GM19324 (cell line): Measurements from ENCODE around the gene GATD1.
A peak's percentile ranks its signal among the peaks of the same experiment; 100 is the strongest.

Experiments
- ATAC-seq: cut with Tn5 transposase; IDR thresholded peaks from one replicate; pipeline ENCODE4 v1.9.1; 2021; ENCODE audit warnings: mild to moderate bottlenecking, moderate library complexity; ENCODE audit not compliant: unreplicated experiment, low FRiP score

Gene GATD1

DNA sequence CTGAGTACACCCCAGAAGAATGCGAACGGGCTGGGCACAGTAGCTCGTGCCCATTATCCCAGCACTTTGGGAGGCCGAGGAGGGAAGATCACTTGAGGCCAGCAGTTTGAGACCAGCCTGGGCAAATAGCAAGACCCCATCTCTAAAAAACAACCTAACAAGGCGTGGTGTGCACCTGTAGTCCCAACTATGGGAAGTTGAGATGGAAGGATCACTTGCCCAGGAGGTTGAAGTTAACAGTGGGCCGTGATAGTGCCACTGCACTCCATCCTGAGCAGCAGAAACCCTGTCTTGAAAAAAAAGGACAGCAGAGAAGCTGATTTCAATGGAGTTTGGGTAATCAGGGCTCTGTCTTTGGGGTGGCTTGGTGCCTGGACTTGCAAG lies 35.8 kb upstream of the GATD1 start:
- ATAC-seq, result no peak

DNA sequence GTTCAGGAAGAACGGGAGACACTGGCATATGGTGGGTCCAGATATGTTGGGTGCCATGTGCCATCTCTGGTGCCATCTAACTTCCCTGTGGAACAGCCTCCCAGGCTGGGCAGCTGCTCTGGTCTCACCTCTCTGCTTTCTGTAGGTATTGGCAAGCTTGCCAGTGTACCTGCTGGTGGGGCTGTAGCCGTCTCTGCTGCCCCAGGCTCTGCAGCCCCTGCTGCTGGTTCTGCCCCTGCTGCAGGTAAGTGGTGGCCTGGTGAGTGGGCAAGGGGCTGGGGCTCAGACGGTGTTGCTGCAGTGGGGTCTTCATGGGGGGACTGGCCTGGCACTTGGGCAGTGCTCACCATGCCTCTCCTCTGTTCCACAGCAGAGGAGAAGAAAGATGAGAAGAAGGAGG lies 35.1 kb upstream of the GATD1 start:
- ATAC-seq, result no peak

DNA sequence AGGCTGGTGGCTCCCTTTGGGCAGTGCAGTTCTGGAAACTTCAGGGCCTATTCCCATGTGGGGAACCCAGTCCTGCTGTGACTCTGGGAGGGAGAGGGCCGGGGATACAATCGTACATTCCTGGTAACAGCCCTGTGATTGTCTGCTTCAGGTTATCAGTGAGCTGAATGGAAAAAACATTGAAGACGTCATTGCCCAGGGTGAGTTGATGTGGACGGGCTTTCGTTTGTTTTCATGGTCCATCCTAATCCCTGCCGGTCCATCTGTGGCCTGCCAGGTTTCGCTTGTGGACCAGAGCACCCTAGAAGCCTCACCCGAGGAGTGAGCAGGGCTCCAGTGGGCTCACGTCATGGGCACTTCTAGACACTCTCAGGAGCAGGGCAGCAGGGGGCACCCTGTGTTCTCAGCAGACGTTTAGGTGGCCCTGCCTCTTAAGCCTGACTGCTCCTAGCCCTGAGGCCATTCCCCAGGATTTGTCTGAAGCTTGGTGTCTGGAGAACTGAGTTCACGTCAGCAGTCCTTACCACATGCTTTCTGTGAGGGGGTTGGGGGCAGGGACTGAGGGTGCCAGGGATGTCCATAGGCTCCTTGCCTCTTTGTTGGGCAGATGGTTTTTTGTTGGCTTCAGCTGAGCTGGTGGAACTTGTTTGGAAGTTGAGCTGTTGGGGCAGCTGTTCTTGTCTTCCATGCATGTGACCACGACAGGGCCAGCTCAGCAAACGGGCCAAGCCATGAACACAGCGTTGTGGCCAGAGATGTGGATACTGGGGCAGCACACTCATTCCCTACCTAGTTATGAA lies 34.4 kb upstream of the GATD1 start:
- ATAC-seq, result no peak

DNA sequence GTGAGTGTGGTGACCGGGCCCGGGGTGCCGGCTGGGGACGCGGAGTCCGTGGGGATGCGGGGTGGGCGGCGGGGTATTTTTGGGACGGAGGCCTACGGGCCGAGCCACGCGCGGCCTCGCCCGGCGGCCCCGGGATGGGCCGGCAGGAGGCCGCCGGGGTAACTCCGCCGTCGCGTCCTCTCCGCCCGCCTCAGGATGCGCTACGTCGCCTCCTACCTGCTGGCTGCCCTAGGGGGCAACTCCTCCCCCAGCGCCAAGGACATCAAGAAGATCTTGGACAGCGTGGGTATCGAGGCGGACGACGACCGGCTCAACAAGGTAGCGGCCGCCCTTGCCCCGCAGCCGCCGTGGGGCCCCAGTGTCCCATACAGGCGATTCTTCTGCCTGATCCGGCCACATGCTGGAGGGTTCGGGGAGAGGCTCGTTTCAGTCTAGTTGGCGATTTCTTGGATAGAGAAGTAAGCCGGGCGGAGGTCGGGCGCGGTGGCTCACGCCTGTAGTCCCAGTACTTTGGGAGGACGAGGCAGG lies 32.8 kb upstream of the GATD1 start:
- no peak for ATAC-seq

DNA sequence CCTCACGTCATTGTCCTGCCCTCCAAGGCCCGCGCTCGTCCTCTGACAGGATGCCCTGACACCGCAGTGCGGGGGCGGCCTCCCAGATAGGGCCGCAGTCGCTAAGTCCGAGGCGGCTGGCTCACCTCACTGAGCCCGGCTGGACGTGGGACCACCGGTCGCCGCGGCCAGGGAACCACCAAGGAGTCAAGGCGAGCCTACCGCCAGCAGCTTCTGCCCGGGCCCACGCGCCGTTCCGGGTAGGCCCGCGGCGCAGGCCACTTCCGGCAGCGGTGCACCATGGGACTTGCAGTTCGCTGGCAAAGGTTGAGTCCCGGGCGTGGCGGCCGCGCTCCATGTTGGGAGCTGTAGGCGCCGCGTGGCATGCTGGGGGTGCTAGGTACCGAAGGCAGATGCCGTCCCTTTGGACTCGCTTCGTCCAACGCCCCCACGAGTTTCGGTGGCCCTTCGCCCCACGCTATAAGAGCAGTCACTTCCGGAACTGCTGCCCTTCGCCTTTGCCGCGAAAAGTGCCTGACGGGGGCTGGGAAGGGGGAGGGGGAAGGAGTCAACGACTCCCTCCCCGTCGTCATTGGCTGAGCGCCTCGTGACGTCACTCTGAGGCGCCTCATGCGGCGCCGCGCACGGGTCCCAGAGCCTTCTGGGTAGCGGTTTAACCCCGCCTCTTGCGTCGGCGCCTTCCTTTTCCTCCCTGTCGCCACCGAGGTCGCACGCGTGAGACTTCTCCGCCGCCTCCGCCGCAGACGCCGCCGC lies 32.2 kb upstream of the GATD1 start, which contains the start of gene RPLP2:
RPLP2 (plus strand) TSS at position 681 of the 753 bp plus-strand sequence. CDS start 268 bp downstream, outside the sequence.
- ATAC-seq, result peak; percentile 78

DNA sequence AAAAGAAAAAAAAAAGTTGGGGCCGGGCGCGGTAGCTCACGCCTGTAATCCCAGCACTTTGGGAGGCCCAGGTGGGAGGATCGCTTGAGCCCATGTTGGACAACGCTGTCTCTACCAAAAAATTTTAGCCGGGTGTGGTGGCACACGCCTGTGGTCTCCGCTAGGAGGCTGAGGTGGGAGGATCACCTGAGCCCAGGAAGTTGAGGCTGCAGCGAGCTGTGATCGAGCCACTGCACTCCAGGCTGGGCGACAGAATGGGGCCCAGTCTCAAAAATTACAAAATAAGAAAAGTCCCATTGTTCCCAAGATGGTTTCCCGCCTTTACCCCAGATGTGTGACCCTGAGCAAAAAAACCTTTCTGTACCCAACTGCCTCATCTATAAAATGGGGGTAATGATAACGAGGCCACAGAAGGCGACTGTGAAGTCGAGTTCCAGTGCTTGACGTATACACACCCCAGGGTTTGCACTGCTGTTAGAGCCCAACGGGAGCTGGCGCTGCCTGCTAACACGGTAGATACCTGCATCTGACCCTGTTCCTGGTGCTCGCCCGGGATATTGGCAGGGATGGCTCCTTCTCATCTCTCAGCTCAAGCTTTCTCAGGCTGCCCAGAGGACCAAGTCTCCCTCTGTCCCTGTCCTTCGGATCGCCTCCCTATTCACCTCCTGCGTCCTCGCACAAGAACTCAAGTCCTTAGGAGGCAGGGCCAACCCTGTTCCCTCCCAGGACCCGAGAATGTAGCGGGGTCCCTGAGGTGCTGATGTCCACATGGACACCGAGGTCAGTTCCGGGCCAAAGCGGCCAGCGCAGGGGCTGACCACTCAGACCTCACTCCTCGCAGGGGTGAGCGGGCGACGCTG lies 31.4 kb upstream of the GATD1 start:
- ATAC-seq, result no peak

DNA sequence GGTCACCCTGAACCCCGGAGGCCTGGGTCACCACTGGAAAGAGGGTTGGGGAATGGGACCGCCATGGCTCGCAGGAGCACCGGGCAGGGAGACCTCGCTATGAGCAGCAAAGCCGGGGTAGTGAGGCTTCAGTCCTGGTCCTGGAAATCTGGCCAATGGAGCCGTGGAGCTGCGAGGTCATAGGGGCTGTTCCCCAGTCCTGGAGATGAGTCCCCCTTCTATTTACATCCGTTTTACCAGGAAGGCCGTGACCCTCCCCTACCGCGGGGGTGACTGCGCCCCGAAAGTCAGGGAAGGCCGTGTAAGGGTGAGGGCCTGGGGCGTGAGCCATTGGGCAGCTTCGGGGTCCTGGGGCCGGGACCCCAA lies 27.3 kb upstream of the GATD1 start:
- no peak for ATAC-seq

DNA sequence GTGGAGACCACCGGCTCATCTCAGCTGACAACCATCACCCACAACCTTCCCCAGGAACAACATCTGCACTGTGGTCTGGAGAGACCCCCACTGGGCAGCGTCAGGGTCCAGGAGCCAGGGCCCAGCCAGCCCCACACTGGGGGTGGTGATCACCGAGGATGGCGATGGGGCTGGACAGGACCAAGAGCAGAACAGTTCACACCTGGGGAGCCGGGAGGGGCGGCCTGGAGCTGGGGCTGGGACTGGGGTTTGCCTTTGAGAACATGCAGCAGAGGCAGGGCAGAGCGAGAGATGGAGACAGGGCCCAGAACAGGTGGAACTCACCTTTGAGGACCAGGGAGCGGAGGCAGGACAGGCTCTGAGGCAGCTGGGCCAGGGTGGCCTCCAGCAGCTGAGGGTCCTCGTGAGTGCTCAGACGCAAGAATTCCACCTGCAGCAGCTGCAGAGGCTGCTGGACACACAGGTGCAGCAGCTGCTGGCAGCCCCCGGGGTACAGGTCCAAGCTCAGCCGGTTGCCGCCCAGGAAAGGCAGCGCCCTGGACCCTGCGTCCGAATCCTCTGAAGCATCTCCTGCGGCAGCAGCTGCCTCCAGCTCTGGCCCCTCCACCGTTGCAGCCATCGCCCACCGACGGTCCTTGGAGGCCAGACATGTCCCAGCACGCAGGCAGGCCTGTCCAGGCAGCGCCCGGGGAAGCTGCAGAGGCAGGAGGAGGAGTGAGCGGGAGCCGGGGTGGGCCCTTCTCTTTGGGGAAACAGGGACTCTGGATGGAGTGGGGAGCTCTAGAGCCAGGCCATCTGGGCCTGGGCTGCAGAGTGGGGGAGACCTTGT lies 26.7 kb upstream of the GATD1 start:
- ATAC-seq, result no peak

DNA sequence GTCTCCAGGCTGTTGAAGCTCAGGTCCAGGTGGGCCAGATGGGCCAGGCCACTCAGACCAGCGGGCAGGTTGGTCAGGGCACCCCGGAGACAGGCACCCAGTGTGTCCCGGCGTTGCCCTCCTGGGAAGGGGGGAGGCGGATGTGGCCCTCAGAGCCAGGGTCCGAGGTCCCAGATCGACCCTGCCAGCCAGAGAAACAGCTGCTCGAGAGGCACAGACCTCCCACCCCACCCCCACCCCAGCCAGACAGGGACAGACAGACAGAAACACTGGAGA lies 26.1 kb upstream of the GATD1 start:
- no peak for ATAC-seq

DNA sequence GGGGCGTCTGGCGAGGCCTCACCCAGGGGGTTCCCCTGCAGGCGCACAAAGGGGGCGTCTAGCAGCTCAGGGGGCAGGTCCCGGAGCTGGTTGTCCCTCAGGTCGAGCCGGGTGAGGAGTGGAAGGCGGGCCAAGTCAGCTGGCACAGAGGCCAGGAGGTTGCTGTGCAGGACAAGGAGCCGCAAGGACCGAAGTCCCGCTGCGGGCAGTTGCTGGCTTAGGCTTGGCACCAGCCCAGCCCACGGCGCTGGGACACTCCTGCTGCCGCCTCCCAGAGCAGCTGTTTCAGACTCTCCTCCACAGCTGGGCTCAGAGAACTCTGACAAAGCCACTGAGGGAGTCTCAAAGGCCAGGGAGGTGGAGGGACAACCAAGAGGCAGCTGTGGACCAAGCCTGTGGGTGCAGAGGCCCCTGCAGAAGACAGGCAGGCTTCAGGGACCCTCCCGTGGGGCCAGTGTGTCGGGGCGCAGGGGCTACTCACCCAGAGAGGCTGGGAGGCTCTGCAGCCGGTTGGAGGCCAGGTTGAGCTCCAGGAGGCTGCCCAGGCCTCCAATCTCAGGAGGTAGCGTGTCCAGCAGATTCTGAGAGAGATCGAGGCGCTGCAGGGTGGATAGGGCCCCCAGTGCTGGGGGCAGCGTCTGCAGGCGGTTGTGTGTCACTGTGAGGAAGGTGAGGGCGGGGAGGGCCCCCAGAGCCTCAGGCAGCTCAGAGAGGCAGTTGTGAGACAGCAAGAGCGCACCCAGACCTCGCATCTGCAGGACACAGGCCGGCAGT lies 25.6 kb upstream of the GATD1 start:
- ATAC-seq, result no peak

DNA sequence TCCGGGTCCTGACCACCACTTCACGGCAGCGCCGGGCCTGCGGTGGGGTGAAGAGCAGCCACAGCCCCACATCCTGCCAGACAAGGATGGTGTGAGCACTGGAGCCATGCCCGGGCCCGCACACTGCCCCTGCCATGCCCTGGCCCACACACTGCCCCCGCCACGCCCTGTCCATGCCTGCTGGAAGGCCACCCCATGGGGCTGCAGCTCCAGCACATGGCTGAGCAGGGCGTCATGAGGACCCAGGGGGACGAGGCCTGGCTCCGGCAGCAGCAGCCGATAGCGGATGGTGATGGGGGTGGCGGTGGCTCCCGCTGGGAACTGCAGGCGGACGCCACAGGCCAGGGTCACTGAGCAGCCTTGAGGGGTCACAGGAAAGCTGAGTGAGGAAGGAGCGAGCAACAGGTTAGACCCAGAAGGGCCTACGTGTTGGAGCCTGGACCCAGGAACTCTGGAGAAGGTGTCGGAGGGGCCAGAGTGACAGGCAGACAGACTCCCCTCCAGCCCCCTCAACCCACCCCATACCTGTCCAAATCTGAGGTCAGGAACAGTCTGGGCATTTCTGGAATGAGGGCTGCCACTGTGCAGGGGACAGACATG lies 24.8 kb upstream of the GATD1 start:
- ATAC-seq, result no peak

DNA sequence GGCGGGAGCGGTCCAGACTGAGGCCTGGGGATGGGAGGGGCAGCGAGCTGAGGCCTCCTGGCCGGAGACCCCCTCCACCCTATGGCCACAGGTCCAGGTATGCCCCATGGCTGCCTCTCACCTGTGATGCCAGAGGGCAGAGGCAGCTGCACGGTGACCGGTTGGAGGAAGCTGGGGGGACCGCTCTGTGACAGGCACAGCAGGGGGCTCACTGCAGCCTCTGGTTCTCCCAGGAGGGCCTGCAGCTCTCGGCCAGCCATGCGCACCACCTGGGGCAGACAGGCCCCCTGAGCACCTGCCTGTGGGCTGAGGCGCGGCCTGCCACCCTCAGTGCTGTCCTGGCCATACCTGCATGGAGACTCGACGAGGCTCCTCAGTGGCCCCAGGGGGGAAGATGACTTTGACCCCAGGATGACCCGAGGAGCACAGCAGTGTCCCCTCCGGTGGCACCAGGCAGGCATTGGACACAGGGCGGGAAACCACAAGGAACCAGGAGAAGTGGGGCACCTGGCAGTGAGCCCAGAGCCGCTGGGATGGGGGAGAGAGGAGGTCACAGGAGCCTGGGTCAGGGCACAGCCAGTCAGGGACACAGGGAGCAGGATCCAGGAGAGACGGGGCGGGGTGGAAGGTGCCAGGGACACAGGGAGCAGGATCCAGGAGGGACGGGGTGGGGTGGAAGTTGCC lies 24.0 kb upstream of the GATD1 start:
- ATAC-seq, result no peak

DNA sequence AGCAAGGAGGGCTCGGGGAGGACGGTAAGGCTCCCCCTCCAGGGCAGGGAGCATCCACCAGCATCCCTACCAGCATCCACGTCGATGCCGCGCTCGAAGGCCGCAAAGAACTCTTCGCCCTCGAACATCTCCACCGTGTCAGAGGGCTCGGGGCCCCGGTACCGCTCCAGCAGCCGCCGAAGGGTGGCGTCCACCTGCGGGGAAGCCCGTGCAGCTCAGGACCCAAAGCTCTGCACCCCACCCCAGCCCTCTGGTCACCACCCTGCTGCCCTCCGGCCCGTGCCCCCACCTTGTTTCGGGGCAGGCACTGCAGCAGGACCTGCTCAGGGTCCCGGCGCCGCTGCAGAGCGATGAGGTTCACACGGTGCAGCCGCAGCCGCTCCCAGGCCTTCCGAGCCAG lies 23.2 kb upstream of the GATD1 start:
- no peak for ATAC-seq

DNA sequence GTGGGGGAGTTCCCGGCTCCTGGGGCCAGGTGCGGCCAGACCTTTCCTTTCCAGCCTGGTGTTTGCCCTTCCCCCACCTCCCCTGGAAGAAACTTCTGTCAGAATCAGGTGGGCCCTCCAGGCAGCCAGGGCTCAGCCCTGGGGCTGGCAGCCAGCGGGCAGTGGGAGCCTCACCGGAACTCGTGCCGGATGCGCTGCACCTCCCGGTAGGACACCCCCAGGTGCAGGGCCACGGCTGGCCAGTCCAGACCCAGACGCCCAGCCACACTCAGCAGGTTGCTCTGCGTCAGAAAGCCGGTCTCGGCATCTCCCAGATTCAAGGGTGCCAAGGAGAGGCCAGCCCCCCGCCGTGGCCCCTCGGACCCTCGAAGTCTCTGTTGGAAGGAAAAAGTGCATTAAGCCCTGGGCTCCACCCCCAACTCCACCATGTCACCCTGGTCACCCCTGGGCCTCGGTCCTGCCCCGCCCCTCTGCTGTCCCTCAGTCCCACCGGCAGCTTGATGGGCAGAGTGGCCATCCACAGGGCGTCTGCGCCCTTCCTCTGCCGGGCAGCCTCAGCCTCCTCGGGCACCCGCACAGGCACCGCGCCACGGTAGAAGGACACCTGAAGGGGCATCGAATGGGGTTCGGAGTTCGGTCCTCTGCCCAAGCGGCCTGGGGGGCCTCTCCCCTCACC lies 22.5 kb upstream of the GATD1 start:
- no peak for ATAC-seq

DNA sequence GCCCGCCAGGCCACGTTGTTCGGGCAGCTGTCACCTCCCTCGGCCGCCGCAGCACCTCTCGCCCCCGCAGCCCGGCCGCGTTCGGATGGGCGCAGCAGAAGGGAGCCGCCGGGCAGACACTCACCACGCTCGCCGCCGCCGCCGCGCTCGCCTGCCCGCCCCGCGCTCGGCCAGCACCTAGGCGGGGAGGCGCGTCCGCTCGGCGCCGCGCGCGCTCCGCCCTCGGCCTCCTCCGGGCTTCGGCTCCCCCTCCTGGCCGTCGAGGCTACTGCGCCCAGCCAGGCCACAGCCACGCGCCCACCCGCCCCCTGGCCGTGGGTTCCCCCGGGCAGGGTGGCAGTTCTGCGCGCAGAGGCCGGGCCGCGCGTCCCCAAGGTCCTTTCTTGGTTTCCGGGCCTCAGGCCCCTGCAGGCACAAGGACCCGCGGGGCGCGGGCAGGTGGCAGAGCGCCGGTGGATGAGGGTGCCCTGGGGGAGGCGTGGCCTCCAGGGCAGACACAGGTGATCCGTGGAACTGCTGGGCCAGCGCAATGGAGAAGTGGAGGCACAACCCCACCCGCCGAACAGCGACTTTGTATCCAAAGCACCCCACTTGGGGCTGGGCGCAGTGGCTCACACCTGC lies 20.9 kb upstream of the GATD1 start, which contains the start of gene SLC25A22:
SLC25A22 (minus strand) TSS at position 189 of the 621 bp plus-strand sequence. CDS start 3,275 bp downstream, outside the sequence.
- peak; percentile 65 for ATAC-seq

DNA sequence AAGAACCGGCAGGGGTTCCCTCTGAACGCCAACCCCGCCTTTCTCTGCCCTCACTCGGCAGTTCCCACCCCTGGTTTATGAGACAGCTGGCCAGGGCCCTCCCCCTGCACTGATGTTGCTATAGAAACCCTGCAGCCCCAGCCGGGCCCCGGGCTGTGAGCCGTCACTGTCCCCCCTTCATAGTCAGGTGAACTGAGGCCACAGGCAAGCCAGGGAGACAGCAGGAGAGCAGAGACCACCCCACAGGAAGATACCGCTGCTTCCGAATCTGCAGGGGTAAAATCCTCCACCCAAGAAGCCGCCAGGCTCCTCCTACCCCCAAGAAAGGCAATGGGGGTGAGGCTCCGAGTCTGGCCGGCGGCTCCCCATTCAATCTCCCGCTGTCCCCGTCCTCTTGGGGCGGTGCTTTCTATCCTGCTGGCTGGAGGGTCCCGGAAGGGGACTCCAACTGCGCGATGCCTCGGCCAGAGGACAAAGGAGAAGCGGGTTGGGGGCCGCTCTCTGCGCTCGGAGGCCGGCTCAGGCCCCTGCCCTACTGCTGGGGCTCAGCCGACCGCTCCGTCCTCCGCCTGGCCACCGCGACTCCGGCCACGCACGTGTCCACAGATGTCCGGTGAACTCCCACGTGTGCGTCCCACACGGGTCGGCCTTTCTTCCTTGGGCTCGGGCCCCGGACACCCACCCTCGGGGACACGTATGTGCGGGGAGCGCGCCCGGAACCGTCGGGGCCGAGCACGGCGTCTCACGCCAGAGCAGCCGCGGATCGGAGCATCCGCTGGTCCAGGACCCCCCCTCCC lies 20.2 kb upstream of the GATD1 start:
- peak; percentile 43 for ATAC-seq
